Gastroesophageal sphincter (tissue), 3 donors: Measurements from ENCODE around the gene BMERB1.

Source experiments
- EP300 ChIP-seq: sonication (generic); formaldehyde crosslinking; IDR thresholded peaks from one replicate; pipeline ENCODE4 v1.6.1; 2017; ENCODE audit warnings: antibody characterized with exemption, mild to moderate bottlenecking
- POLR2A ChIP-seq, 2 donors: fragments of 450-650 bp; IDR thresholded peaks; one replicate each; pipeline ENCODE4 v1.6.1; 2017; ENCODE audit warnings: antibody characterized with exemption in 2 of 2, mild to moderate bottlenecking in 2 of 2, moderate library complexity in 1 of 2
- POLR2AphosphoS5 ChIP-seq: sonication (generic); formaldehyde crosslinking; IDR thresholded peaks from one replicate; pipeline ENCODE4 v1.6.1; 2017; ENCODE audit warnings: antibody characterized with exemption
- TF ChIP-seq, protein P1 (sequence below), 4 experiments: fragments of 200-600 bp in 2 of 4; fragments of 450-650 bp in 2 of 4; sonication (generic) in 1 of 4; IDR thresholded peaks; one replicate each; pipeline ENCODE4 v1.5.1; 2017 to 2019; ENCODE audit warnings: antibody characterized with exemption in 4 of 4, mild to moderate bottlenecking in 2 of 4, moderate library complexity in 2 of 4

GRCh38 chr16:15399317-15399716, 35.1 kb upstream of the BMERB1 start:
- TF ChIP-seq POLR2A (IDR thresholded peaks at IDR 0.05) (no peak), POLR2AphosphoS5 (no peak), EP300 (no peak)
- TF ChIP-seq, protein P1, sequence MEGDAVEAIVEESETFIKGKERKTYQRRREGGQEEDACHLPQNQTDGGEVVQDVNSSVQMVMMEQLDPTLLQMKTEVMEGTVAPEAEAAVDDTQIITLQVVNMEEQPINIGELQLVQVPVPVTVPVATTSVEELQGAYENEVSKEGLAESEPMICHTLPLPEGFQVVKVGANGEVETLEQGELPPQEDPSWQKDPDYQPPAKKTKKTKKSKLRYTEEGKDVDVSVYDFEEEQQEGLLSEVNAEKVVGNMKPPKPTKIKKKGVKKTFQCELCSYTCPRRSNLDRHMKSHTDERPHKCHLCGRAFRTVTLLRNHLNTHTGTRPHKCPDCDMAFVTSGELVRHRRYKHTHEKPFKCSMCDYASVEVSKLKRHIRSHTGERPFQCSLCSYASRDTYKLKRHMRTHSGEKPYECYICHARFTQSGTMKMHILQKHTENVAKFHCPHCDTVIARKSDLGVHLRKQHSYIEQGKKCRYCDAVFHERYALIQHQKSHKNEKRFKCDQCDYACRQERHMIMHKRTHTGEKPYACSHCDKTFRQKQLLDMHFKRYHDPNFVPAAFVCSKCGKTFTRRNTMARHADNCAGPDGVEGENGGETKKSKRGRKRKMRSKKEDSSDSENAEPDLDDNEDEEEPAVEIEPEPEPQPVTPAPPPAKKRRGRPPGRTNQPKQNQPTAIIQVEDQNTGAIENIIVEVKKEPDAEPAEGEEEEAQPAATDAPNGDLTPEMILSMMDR (IDR thresholded peaks at IDR 0.05): no peak
